HG03469 (cell line): ENCODE results near the gene ILK.

ENCODE experiments used
- ATAC-seq: cut with Tn5 transposase; IDR thresholded peaks from one replicate; pipeline ENCODE4 v1.9.1; 2021; ENCODE audit warnings: mild to moderate bottlenecking, moderate library complexity, moderate number of reproducible peaks; ENCODE audit not compliant: unreplicated experiment

The ILK gene

DNA sequence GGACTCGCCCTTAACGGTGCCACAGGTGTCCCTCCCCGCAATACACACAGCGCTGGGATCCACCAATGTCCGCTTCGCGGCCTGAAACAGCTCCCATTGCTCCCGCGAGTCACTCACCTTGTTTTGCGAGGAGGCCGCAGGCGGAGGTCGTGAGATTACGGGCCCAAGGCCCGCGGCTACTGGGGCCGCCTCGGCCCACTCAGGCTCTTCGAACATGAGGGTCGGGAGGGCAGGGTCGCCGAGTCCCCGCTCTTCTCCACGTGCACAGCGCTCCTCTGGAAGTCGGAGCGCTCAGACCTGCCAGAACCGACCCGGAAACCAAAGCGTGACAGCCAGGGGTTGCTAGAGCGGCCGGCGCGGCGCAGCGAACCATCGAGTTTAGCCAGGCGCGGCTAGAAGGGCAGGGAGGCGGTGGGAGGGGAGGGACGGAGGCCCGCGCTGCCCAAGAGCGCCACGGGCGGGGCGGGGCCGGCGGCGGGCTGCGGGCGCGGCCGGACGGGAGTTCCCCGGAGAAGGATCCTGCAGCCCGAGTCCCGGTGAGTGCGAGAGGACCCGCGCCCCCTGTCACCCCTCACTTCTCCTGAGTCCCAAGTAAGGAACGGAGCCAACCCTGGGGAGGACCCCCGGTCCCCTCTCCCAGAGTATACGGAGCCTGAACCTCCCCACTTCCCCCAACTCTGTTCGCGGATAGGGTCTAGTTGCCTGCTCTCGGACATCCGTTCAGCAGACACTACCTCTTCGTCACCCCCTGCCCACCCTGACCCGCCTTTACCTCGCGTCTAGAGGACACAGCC is at the start of gene ILK, which contains the start of gene RRP8:
TSS of gene ILK (plus strand) at position 488 of the 794 bp plus-strand sequence. CDS start 498 bp downstream, outside the sequence.
TSS of gene RRP8 (minus strand) at position 330 of the 794 bp plus-strand sequence. CDS start at position 216, 114 bp downstream.
- ATAC-seq = peak; percentile 51

- no peak for ATAC-seq
Observed at GRCh38 chr11:6554828-6555706, 48.5 kb upstream of the ILK start.

DNA sequence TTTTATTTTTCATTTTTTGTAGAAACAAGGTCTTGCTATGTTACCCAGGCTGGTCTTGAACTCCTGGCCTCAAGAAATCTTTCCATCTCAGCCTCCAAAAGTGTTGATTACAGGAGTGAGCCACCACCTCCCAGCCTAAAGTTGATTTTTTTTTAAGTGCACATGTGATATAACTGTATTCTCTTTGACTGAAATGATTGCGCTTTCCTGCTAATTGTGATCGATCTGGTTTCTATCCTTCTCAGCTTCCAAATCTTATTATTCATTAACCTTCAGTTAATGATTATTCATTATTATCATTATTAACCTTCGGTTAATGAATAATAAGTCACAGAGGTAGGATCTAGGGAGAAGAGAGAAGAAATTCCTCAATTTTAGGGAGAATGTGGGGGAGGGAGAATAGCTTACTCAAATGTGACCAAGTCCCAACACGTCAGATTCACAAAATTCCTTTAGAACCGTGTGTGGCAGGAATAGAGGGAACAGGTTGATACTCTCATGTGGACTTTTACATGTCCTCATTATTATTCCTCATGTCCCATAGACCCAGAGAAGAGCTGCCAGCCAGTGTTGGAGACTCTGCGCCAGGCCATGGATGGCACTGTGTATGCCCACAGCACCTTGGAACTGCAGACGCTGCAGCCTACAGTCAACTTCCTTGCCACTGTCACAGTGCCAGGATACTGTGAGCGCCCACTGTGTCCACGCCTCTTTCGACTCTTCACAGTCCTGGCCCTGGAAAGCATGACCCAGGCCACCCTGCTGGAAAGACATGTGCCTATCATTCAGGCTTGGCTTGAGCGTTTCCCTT is 47.2 kb upstream of the ILK start:
- no peak for ATAC-seq

GRCh38 chr11:6557063-6557462 is 46.5 kb upstream of the ILK start:
- ATAC-seq = no peak

DNA sequence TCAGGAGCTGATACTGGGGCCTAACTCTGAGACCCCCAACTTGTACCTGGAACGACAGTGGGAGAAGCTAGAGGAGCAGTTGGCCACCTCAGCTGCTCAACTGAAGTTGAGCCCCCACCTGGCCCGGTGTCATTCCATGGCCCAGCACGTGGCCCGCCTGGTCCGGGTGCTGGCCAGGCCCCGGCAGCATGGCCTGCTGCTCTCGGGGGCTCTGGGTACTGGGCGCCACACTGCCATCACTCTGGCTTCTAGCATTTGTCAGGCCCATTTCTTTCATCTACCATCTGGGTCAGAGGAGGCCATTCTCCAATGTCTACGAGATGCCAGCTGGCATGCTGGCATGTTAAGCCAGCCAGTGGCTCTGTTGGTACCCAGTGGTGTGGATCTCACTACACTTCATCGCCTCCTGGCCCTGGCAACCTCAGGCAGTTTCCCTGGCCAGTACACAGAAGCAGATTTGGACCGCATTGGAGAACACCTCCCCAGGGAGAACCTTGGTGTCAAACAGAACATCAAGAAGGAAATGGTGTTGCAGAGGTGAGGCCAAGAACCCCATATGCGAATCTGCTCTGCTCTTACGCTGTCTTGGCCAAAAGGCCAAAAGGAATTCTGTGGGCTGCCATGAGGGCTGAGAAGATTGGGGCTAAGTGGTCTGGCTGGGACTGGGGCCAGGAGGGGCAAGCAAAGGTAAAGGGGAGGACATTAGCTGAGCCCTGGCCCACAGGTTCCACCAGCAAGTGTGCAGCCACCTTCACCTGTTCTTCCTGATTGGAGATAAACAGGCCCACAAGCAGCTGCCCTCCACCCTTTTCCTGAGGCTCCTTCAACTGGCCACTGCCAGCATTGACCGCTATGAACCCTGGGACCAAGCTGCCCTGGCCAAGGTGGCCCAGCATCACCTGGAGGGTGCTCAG is 45.6 kb upstream of the ILK start:
- no peak for ATAC-seq

- ATAC-seq = no peak
Observed at GRCh38 chr11:6559369-6559768, 44.2 kb upstream of the ILK start.

GRCh38 chr11:6561288-6561687 is 42.3 kb upstream of the ILK start:
- no peak for ATAC-seq

GRCh38 chr11:6563121-6563619 is 40.4 kb upstream of the ILK start:
- ATAC-seq = no peak

- no peak for ATAC-seq
Observed at GRCh38 chr11:6563667-6564066, 39.9 kb upstream of the ILK start.

GRCh38 chr11:6565325-6565724 is 38.2 kb upstream of the ILK start:
- no peak for ATAC-seq

DNA sequence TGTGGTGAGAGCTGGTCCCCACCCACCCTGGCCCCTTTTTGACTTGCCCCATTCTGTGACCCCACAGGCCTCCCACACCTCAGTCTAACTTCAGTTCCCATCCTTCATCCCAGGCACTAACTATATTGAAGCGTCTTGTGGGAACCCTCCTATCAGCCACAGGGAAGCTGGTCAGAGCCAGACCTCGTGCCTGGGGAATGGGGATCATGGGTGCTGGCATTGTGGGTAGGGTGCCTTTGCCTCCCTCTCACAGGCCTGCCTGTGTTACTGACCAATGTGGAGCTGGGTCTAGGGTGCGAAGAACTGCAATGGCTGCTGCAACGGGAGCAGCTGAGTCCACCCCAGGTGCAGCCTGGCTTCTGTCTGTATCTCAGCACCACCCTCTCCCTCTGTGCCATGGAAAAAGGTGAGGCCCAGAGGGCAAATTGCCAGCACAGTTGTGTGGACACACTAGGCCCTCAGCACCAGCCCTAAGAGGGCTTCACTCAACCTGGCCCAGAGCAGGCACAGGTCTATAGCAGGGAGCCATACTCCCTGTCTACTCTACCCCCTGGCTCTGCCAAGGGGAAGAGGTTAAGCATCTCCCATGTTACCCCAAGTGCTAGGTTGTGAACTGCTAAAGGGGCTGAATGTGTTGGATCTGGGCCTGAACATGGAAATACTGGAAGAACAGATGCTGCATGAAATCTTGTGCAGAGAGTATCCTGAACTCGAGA is 37.4 kb upstream of the ILK start:
- no peak for ATAC-seq

DNA sequence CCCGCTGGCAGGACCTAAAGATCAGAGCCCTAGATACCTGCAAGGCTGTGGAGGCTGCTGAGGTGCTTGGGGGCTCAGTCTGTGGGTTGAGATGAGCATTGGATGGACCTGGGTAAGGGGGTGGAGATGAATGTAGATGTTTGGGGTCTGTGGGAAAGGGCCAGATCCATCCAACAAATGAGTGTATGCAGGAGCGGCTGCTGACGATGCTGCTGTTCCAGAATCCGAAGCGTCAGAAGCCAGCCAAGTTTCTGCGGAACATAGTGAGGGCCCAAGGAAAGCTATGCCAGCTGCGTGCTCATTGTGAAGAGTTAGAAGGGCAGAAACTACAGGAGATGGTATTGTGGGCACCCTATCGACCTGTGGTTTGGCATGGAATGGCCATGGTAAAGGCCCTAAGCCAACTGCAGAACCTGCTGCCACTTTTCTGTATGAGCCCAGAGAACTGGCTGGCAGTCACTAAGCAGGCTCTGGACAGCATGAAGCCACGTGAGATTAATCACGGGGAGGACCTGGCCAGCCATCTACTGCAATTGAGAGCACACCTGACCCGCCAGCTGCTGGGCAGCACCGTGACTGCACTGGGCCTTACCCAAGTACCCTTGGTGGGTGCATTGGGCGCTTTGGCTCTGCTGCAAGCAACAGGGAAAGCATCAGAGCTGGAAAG is 36.7 kb upstream of the ILK start:
- no peak for ATAC-seq

DNA sequence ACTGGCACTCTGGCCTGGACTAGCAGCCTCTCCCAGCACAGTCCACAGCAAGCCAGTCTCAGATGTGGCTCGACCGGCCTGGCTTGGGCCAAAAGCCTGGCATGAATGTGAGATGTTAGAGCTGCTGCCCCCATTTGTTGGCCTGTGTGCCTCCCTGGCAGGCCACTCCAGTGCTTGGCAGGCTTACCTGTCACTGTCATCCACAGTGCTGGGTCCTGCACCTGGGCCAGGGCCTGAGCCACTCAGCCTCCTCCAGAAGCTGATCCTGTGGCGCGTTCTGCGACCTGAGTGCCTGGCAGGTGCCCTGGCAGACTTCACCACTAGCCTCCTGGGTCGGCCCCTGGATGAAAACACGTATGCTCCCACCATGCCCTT is 36.2 kb upstream of the ILK start:
- ATAC-seq = no peak

DNA sequence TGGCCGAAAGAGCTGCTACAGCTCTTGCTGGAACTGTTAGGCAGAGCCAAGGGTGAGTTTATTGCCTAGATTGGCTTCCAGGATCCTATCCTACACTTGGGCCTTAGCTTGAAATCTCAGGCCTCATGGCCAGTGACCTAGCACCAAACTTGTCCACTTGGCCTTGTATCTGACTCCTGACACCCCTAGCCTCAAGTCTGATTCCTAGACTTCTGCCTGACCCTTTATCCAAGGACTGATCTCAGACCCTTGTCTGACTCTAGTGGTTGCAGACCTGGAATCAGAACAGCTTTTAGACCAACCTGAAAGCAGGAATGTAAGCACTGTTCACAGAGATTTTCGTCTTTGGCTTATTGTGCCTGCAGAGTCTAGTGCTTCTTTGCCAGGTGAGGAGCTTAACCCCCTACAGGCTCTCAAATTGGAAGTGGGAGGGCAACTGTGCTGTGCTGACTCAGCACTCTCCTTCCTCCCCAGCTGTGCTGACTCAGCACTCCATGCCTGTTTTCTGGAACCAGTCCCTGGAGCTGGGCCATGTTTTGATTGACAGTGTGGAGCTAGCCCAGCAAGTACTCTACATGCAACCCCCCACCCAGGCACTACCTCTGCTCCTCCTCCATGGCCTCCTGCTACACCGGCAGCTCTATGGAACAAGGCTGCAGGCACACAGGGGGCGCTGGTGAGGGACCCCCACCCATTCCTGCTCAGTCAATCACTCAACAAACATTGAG is 35.2 kb upstream of the ILK start:
- no peak for ATAC-seq

- ATAC-seq = no peak
Observed at GRCh38 chr11:6569706-6570105, 33.9 kb upstream of the ILK start.

DNA sequence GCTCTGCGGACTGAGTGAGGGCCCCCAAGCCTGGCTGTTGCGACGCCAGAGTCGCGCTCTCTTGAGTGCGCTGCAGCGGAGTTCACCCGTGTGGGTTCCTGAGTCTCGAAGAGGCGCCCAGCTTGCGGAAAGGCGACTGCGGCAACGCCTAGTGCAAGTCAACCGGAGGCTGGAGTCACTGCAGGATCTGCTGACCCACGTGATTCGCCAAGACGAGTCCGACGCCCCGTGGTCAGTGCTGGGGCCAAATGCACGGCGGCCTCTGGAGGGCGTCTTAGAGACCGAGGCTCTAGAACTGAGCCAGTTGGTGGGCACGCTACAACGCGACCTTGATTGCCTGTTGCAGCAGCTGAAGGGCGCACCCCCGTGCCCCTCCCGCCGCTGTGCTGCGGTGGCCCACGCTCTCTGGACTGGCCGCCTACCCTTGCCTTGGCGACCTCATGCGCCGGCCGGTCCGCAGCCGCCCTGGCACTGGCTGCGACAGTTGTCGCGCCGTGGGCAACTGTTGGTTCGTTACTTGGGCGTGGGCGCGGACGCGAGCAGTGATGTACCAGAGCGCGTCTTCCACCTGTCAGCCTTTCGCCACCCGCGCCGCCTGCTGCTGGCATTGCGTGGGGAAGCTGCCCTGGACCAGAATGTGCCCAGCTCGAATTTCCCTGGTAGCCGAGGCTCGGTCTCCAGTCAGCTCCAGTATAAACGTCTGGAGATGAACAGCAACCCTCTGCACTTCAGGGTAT is 32.7 kb upstream of the ILK start:
- no peak for ATAC-seq

DNA sequence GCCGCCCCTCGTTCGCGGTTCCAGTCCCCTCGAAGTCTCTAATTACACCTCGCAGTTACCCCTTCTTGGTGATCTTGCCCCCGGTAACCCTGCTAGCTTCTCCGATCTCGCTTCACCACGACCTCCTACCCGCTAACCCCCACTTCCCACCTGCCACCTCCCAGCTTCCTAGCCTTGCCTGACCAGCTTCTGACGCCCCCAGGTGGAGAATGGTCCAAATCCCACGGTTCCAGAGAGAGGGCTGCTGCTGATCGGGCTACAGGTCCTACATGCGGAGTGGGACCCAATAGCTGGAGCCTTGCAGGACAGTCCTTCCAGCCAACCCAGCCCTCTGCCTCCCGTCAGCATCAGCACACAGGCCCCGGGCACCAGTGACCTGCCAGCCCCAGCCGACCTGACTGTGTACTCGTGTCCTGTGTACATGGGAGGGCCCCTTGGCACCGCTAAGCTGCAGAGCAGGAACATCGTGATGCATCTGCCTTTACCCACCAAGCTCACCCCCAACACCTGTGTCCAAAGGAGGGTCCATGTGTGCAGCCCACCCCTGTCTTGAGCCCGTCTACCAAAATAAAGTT is 32.1 kb upstream of the ILK start:
- no peak for ATAC-seq
